HCT116 (cell line): ENCODE results near the gene KIAA0232. TPM values are rescaled to one million over a fixed set of nuclear protein-coding genes. Genes with fewer than 3 reads are reported as not detected.
A peak's percentile ranks its signal among the peaks of the same experiment; 100 is the strongest.

Source experiments
- ATAC-seq: fragments of 200-7000 bp; cut with Tn5 transposase; 2 replicates; pipeline ENCODE4 v1.9.1; 2020; ENCODE audit warnings: mild to moderate bottlenecking, moderate library complexity
- BruUV-seq: library from RNA; stranded (reverse); fragments of 400-500 nt; replicated peaks from 2 replicates; lab custom pipeline; 2021; lab: Mats Ljungman, UMichigan
- CTCF ChIA-PET: fragments of 300-600 bp; sonication (Branson Sonifier 250); formaldehyde crosslinking; loops from one replicate; lab custom pipeline; 2021; ENCODE audit warnings: antibody characterized with exemption; lab: Charles Lee
- POLR2A ChIA-PET: fragments of 300-600, 350-600 bp; sonication (Branson Sonifier 250); formaldehyde crosslinking; loops from one replicate; lab custom pipeline; 2021; ENCODE audit warnings: antibody characterized with exemption; lab: Charles Lee
- RAD21 ChIA-PET, 2 experiments: fragments of 300-600 bp; sonication (Branson Sonifier 250); formaldehyde crosslinking; loops; one replicate each; lab custom pipeline; 2023; ENCODE audit warnings: low total read pairs in 2 of 2; ENCODE audit not compliant: uncharacterized antibody in 2 of 2, unreplicated experiment in 2 of 2, low non-redundant PET in 1 of 2; lab: Charles Lee
- DNase-seq: peaks from one replicate; pipeline ENCODE4 v3.0.0-alpha.2; 2010; ENCODE audit warnings: low read depth, low spot score
- H2AFZ ChIP-seq: fragments of 200-600 bp; shearing (Covaris generic), sonication (generic); 2 replicates; pipeline ENCODE4 v1.6.1; 2017; ENCODE audit warnings: low read depth, mixed run types, mixed read lengths, antibody characterized with exemption, low read length; ENCODE audit not compliant: poor library complexity, severe bottlenecking
- H3K27ac ChIP-seq: 2 replicates; pipeline ENCODE4 v1.5.1; 2012; ENCODE audit warnings: low read depth, low read length
- H3K27me3 ChIP-seq: fragments of 200-600 bp; sonication (generic); 2 replicates; pipeline ENCODE4 v1.6.1; 2016; ENCODE audit warnings: mixed run types, low read length, mixed read lengths; ENCODE audit not compliant: insufficient read depth
- H3K36me3 ChIP-seq, 2 experiments: fragments of 200-500 bp in 1 of 2; fragments of 200-600 bp in 1 of 2; sonication (Bioruptor generic) in 1 of 2; sonication (generic) in 1 of 2; 2 replicates each; pipeline versions ENCODE4 v1.5.1 to v1.6.1; 2014 to 2016; ENCODE audit warnings: low read length in 2 of 2, inconsistent platforms in 1 of 2, mixed read lengths in 1 of 2, mixed run types in 1 of 2; ENCODE audit not compliant: insufficient read depth in 2 of 2, control insufficient read depth in 1 of 2
- H3K4me1 ChIP-seq, 2 experiments: fragments of 200-600 bp in 1 of 2; sonication (generic) in 1 of 2; 2 replicates each; pipeline versions ENCODE4 v1.5.1 to v1.6.1; 2012 to 2017; ENCODE audit warnings: low read length in 2 of 2, inconsistent platforms in 1 of 2, mild to moderate bottlenecking in 1 of 2, mixed read lengths in 1 of 2, mixed run types in 1 of 2, moderate library complexity in 1 of 2; ENCODE audit not compliant: insufficient read depth in 2 of 2, control insufficient read depth in 1 of 2
- H3K4me2 ChIP-seq: fragments of 200-600 bp; sonication (generic); 2 replicates; pipeline ENCODE4 v1.6.1; 2017; ENCODE audit warnings: mixed run types, low read length, mixed read lengths
- H3K4me3 ChIP-seq, 2 experiments: fragments of 200-600 bp in 1 of 2; sonication (generic) in 1 of 2; replicated peaks in 1 of 2; 2 replicates each; pipeline ENCODE4 v1.5.1; 2011 to 2016; ENCODE audit warnings: low read length in 2 of 2, control low read depth in 1 of 2, low read depth in 1 of 2, mild to moderate bottlenecking in 1 of 2, mixed read lengths in 1 of 2, mixed run types in 1 of 2
- H3K79me2 ChIP-seq: fragments of 200-600 bp; sonication (generic); 2 replicates; pipeline ENCODE4 v1.6.1; 2017; ENCODE audit warnings: mild to moderate bottlenecking, mixed run types, low read length, moderate library complexity, mixed read lengths; ENCODE audit not compliant: insufficient read depth
- H3K9ac ChIP-seq: fragments of 200-600 bp; sonication (generic); 2 replicates; pipeline ENCODE4 v1.6.1; 2016; ENCODE audit warnings: low read length, mixed read lengths
- H3K9me2 ChIP-seq: fragments of 200-600 bp; sonication (generic), shearing (Covaris generic); 2 replicates; pipeline ENCODE4 v1.6.1; 2017; ENCODE audit warnings: mixed run types, mild to moderate bottlenecking, moderate library complexity; ENCODE audit not compliant: insufficient read depth
- H3K9me3 ChIP-seq, 2 experiments: fragments of 200-500 bp in 1 of 2; fragments of 200-600 bp in 1 of 2; sonication (Bioruptor generic) in 1 of 2; sonication (generic) in 1 of 2; 2 replicates each; pipeline ENCODE4 v1.6.1; 2014 to 2017; ENCODE audit warnings: low read length in 2 of 2, mixed read lengths in 2 of 2, inconsistent platforms in 1 of 2, low read depth in 1 of 2, mild to moderate bottlenecking in 1 of 2, mixed run types in 1 of 2, moderate library complexity in 1 of 2; ENCODE audit not compliant: control insufficient read depth in 1 of 2, insufficient read depth in 1 of 2
- H4K20me1 ChIP-seq: fragments of 200-600 bp; sonication (generic), shearing (Covaris generic); 2 replicates; pipeline ENCODE4 v1.6.1; 2017; ENCODE audit warnings: mixed run types, mild to moderate bottlenecking, moderate library complexity; ENCODE audit not compliant: insufficient read depth
- CBX3 ChIP-seq: IDR thresholded peaks from 2 replicates; pipeline ENCODE4 v1.6.1; 2012; ENCODE audit warnings: low read depth
- CTCF ChIP-seq, 3 experiments: fragments of 200-600 bp in 1 of 3; sonication (generic) in 1 of 3; IDR thresholded peaks in 2 of 3; conservative IDR thresholded peaks in 1 of 3; 2 replicates each; pipeline ENCODE4 v1.5.1; 2012 to 2017; ENCODE audit warnings: low read depth in 2 of 3, low read length in 2 of 3, antibody characterized with exemption in 1 of 3, borderline replicate concordance in 1 of 3, control low read depth in 1 of 3, mild to moderate bottlenecking in 1 of 3, mixed read lengths in 1 of 3, mixed run types in 1 of 3, moderate library complexity in 1 of 3; ENCODE audit not compliant: insufficient read depth in 1 of 3
- EZH2 ChIP-seq: fragments of 200-600 bp; sonication (generic); IDR thresholded peaks from 2 replicates; pipeline ENCODE4 v1.6.1; 2017; ENCODE audit warnings: antibody characterized with exemption, mixed run types
- EZH2phosphoT487 ChIP-seq: fragments of 200-600 bp; IDR thresholded peaks from 2 replicates; pipeline ENCODE4 v1.6.1; 2018; ENCODE audit warnings: antibody characterized with exemption, borderline replicate concordance
- FOSL1 ChIP-seq: IDR thresholded peaks from 2 replicates; pipeline ENCODE4 v1.6.1; 2012; ENCODE audit warnings: low read depth
- JUND ChIP-seq: IDR thresholded peaks from 2 replicates; pipeline ENCODE4 v1.6.1; 2012
- REST ChIP-seq: IDR thresholded peaks from 2 replicates; pipeline ENCODE4 v1.6.1; 2012; ENCODE audit warnings: low read depth
- SIN3A ChIP-seq: IDR thresholded peaks from 2 replicates; pipeline ENCODE4 v1.6.1; 2012; ENCODE audit warnings: low read depth
- SRF ChIP-seq: IDR thresholded peaks from 2 replicates; pipeline ENCODE4 v1.6.1; 2012; ENCODE audit warnings: low read depth
- TCF7L2 ChIP-seq: IDR thresholded peaks from 2 replicates; pipeline ENCODE4 v1.7.0; 2011; ENCODE audit warnings: borderline replicate concordance, inconsistent platforms; ENCODE audit not compliant: insufficient read depth, insufficient read length; ENCODE audit errors: extremely low read depth
- ZBTB33 ChIP-seq: IDR thresholded peaks from 2 replicates; pipeline ENCODE4 v1.6.1; 2011; ENCODE audit warnings: mild to moderate bottlenecking, low read length, moderate library complexity; ENCODE audit not compliant: insufficient replicate concordance; ENCODE audit errors: extremely low read depth
- ZFX ChIP-seq: fragments of 450-650 bp; IDR thresholded peaks from 2 replicates; pipeline ENCODE4 v1.6.1; 2017
- ZNF274 ChIP-seq: fragments of 200-500 bp; sonication (Bioruptor generic); IDR thresholded peaks from 2 replicates; pipeline ENCODE4 v1.6.1; 2014; ENCODE audit warnings: mild to moderate bottlenecking, low read depth, low read length, inconsistent platforms
- intact Hi-C: fragments of 100-400 bp; cut with micrococcal nuclease; formaldehyde crosslinking; loops from 2 replicates; pipeline ENCODE4 v1.10.0; 2022
- total RNA-seq: library from RNA; stranded (reverse); gene quantifications from one replicate; pipeline ENCODE4 v1.2.1, GENCODE V29; 2021; ENCODE audit not compliant: unreplicated experiment

KIAA0232 gene
- total RNA-seq, 1 experiment from 2014 or later, result 18.1 TPM

- Histone ChIP-seq H3K27ac (no peak overlapping the region), H4K20me1 (no peaks in the 10 kb centered on the region), H3K79me2 (no peaks in the 10 kb centered on the region; the same call in 1 of the 2 replicates), H3K36me3 (peaks cover 4 to 8% of the 10 kb centered on the region in 2 experiments; a peak in 2 of 4 replicates), H3K4me2 (no peak overlapping the region), H3K9me2 (no peaks in the 10 kb centered on the region), H3K4me3 (no peak overlapping the region), H3K9ac (no peak overlapping the region), H2AFZ (no peak overlapping the region), H3K9me3 (no peaks in the 10 kb centered on the region), H3K27me3 (no peaks in the 10 kb centered on the region), H3K4me1 (peaks cover 6 to 9% of the 10 kb centered on the region in 2 experiments; a peak in 3 of 4 replicates)
- ChIA-PET CTCF (no interaction called here), POLR2A (no interaction called here), RAD21 (no interaction called here)
- BruUV-seq, result no TSS peak
- no peak for DNase-seq
- peak; percentile 64 for ATAC-seq
- no peak for TF ChIP-seq ZFX
- no peak for TF ChIP-seq ZBTB33
- TF ChIP-seq CTCF (IDR thresholded peaks at IDR 0.05 in 2 of 3, conservative IDR thresholded peaks at IDR 0.05 in 1 of 3; ENCODE audit: borderline replicate concordance in 1 of 3, insufficient read depth in 1 of 3, low read depth in 2 of 3, low read length in 2 of 3), result no peak
- TF ChIP-seq FOSL1, result no peak
- no peak for TF ChIP-seq TCF7L2
- no peak for TF ChIP-seq ZNF274
- no peak for TF ChIP-seq JUND
- no peak for TF ChIP-seq REST
- no peak for TF ChIP-seq CBX3
- no peak for TF ChIP-seq EZH2
- no peak for TF ChIP-seq EZH2phosphoT487
- TF ChIP-seq SIN3A, result no peak
- no peak for TF ChIP-seq SRF
- intact Hi-C loops, result no loop called here
Observed at GRCh38 chr4:6840062-6840976, 57.8 kb downstream of the KIAA0232 start.
